ENCODE results near the gene OR4C6.

DNA sequence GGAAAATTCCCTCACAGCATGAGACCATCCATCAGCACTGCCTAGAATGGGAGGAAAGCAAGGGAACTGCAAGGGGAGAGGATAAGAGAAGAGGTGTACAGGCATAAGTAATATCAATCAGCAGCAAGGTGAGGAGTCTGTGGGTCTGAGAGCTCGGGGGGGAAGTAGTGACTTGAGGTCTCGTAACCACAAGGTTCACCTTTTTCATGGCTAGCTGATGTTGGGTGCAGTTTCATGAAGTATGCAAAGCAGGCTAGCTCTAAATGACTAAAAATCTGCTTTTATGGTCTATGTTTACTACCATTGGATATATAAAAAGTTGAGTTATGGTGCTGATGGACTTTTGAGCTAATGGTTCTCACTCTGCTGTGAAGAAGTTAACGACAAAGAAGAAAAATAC is 35.8 kb downstream of the OR4C6 start:
- no peak for TF ChIP-seq CTCF (IDR thresholded peaks at IDR 0.05)
- TF ChIP-seq POLR2A (IDR thresholded peaks at IDR 0.05) = no peak

All from breast epithelium (tissue), 3 donors.